H1 (cell line): ENCODE results near the gene POLDIP3. TPM values are rescaled to one million over a fixed set of nuclear protein-coding genes. Genes with fewer than 3 reads are reported as not detected.

Source experiments
- ATF3 ChIP-seq: IDR thresholded peaks from 2 replicates; pipeline ENCODE4 v1.6.1; 2011; ENCODE audit warnings: low read depth, mild to moderate bottlenecking, low read length; ENCODE audit not compliant: insufficient read depth
- BACH1 ChIP-seq: IDR thresholded peaks from 2 replicates; pipeline ENCODE4 v1.6.1; 2012; ENCODE audit warnings: low read length, improper control_type of control experiment
- EGR1 ChIP-seq: IDR thresholded peaks from 2 replicates; pipeline ENCODE4 v1.6.1; 2011; ENCODE audit warnings: low read depth, low read length, borderline replicate concordance
- GABPA ChIP-seq: IDR thresholded peaks from 2 replicates; pipeline ENCODE4 v1.6.1; 2011; ENCODE audit warnings: mild to moderate bottlenecking, low read length, moderate library complexity, borderline replicate concordance; ENCODE audit not compliant: insufficient read depth
- JUND ChIP-seq: IDR thresholded peaks from 2 replicates; pipeline ENCODE4 v1.6.1; 2011; ENCODE audit warnings: mild to moderate bottlenecking, improper control_type of control experiment, low read length
- RXRA ChIP-seq: IDR thresholded peaks from 2 replicates; pipeline ENCODE4 v1.6.1; 2011; ENCODE audit warnings: low read depth, mild to moderate bottlenecking, low read length, moderate library complexity; ENCODE audit not compliant: insufficient read depth
- SP1 ChIP-seq: IDR thresholded peaks from 2 replicates; pipeline ENCODE4 v1.6.1; 2011; ENCODE audit warnings: low read depth, low read length
- SP2 ChIP-seq: IDR thresholded peaks from 2 replicates; pipeline ENCODE4 v1.6.1; 2012; ENCODE audit warnings: mild to moderate bottlenecking, low read length, inconsistent platforms
- polyA plus RNA-seq, 7 experiments: library from polyadenylated mRNA; depleted of rRNA in 3 of 7; stranded (reverse) in 5 of 7; unstranded in 2 of 7; fragments of >200 nt in 5 of 7; fragments of 200-250 nt in 2 of 7; gene quantifications; 1 replicate in 5 of 7; 2 replicates in 1 of 7; 4 replicates in 1 of 7; pipeline versions ENCODE4 v1.2.1 to v1.2.3, GENCODE V29; 2011 to 2013; ENCODE audit warnings: missing spikeins in 2 of 7, mixed read lengths in 2 of 7
- total RNA-seq: library from RNA; stranded (reverse); fragmentation: NEBNext Ultra II Directional; extraction: Animal tissue kit (Norgen Biotek cat#: 25700); gene quantifications from 2 replicates; pipeline ENCODE4 v1.2.1, GENCODE V29; 2021

POLDIP3 gene
- total and polyA plus RNA-seq, 2 of the 8 experiments (the other 6 are each of a cell fraction or from before 2014, with no cell fraction given), result 43.5 to 84.6 TPM

DNA sequence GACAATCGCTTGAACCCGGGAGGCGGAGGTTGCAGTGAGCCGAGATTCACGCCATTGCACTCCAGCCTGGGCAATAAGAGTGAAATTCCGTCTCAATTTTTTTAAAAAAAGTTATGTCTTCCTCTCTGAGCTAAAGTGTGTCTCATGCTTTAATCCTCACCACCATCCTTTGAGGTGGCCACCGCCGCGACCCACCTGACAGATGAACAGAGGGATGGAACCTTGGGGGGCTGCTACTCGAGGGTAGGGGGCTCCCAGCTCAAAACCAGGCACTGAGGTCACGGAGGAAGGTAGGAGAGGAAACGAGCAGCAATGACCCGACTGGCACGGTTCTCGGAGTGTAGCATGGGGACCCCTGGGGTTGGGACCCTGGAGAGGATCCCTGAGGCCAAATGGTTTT, 10.7 kb upstream of the POLDIP3 start (continued):
- TF ChIP-seq ATF3 (no peak), JUND (no peak), GABPA (no peak), RXRA (no peak), EGR1 (no peak), SP2 (no peak), SP1 (no peak), BACH1 (no peak)
